Measurements from ENCODE around the gene DNAJA4. TPM values are rescaled to one million over a fixed set of nuclear protein-coding genes. Genes with fewer than 3 reads are reported as not detected.

Gene DNAJA4
- total and polyA plus RNA-seq, 2 of the 13 experiments (the other 11 are each of a cell fraction or from before 2014, with no cell fraction given): not detected

DNA sequence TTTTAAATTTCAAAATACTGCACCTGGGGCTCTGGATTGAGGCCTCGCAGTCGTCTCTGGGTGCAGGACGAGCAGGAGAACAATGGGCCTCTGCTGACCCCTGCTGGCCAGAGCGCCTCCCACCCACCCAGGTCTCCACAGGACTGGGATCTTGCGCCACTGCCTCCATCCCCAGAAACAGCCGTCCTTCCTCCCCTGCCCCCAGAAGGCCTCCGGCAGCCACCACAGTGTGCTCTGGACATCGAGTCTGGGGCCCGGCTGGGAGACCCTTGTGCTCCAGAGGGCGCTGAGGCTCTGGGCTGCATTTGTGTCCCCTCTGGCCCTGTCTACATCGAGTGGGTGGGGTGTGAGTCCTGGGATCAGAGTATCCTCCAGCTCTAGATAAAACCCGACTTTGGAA, 23.3 kb upstream of the DNAJA4 start (continued):
- TF ChIP-seq, protein P1, sequence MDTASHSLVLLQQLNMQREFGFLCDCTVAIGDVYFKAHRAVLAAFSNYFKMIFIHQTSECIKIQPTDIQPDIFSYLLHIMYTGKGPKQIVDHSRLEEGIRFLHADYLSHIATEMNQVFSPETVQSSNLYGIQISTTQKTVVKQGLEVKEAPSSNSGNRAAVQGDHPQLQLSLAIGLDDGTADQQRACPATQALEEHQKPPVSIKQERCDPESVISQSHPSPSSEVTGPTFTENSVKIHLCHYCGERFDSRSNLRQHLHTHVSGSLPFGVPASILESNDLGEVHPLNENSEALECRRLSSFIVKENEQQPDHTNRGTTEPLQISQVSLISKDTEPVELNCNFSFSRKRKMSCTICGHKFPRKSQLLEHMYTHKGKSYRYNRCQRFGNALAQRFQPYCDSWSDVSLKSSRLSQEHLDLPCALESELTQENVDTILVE (CRISPR knock-in tag; IDR thresholded peaks at IDR 0.05): no peak
- TF ChIP-seq XRCC5 (optimal IDR thresholded peaks at IDR 0.05; ENCODE audit: low read length) (peak; percentile 60), ZFP62 (CRISPR knock-in tag; IDR thresholded peaks at IDR 0.05) (no peak), TCF12 (IDR thresholded peaks at IDR 0.05) (no peak), TCF12 (CRISPR knock-in tag; IDR thresholded peaks at IDR 0.05) (no peak), ZNF614 (CRISPR knock-in tag; IDR thresholded peaks at IDR 0.05; ENCODE audit: borderline replicate concordance) (0 out of 2 replicates have a peak, but pooled peaks have one; percentile 33), ZNF24 (IDR thresholded peaks at IDR 0.05) (no peak), ZNF235 (CRISPR knock-in tag; IDR thresholded peaks at IDR 0.05; ENCODE audit: borderline replicate concordance) (no peak), AGO1 (IDR thresholded peaks at IDR 0.05; ENCODE audit: low read depth, low read length, poor library complexity, severe bottlenecking) (no peak), ZNF263 (CRISPR knock-in tag; IDR thresholded peaks at IDR 0.05) (peak; percentile 68), CBX2 (IDR thresholded peaks at IDR 0.05; ENCODE audit: low read depth, low read length) (no peak), CBX2 (CRISPR knock-in tag; IDR thresholded peaks at IDR 0.05; ENCODE audit: low read depth) (no peak), MLLT10 (CRISPR knock-in tag; IDR thresholded peaks at IDR 0.05) (no peak), HMG20A (CRISPR knock-in tag; IDR thresholded peaks at IDR 0.05; ENCODE audit: borderline replicate concordance) (no peak), ZNF337 (CRISPR knock-in tag; IDR thresholded peaks at IDR 0.05; ENCODE audit: borderline replicate concordance, low read depth) (no peak), ZNF264 (CRISPR knock-in tag; IDR thresholded peaks at IDR 0.05) (no peak), KDM2A (CRISPR knock-in tag; IDR thresholded peaks at IDR 0.05; ENCODE audit: borderline replicate concordance, low read depth) (0 out of 2 replicates have a peak, but pooled peaks have one; percentile 30), ZNF350 (CRISPR knock-in tag; IDR thresholded peaks at IDR 0.05; ENCODE audit: borderline replicate concordance, low read depth) (no peak), SAFB2 (CRISPR knock-in tag; IDR thresholded peaks at IDR 0.05; ENCODE audit: borderline replicate concordance, low read depth) (no peak), ERF (CRISPR knock-in tag; IDR thresholded peaks at IDR 0.05) (no peak)
- TF ChIP-seq, protein P2, sequence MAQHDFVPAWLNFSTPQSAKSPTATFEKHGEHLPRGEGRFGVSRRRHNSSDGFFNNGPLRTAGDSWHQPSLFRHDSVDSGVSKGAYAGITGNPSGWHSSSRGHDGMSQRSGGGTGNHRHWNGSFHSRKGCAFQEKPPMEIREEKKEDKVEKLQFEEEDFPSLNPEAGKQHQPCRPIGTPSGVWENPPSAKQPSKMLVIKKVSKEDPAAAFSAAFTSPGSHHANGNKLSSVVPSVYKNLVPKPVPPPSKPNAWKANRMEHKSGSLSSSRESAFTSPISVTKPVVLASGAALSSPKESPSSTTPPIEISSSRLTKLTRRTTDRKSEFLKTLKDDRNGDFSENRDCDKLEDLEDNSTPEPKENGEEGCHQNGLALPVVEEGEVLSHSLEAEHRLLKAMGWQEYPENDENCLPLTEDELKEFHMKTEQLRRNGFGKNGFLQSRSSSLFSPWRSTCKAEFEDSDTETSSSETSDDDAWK (CRISPR knock-in tag; IDR thresholded peaks at IDR 0.05): no peak
- TF ChIP-seq, protein P3, sequence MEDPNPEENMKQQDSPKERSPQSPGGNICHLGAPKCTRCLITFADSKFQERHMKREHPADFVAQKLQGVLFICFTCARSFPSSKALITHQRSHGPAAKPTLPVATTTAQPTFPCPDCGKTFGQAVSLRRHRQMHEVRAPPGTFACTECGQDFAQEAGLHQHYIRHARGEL (CRISPR knock-in tag; IDR thresholded peaks at IDR 0.05): no peak
- TF ChIP-seq, protein P4, sequence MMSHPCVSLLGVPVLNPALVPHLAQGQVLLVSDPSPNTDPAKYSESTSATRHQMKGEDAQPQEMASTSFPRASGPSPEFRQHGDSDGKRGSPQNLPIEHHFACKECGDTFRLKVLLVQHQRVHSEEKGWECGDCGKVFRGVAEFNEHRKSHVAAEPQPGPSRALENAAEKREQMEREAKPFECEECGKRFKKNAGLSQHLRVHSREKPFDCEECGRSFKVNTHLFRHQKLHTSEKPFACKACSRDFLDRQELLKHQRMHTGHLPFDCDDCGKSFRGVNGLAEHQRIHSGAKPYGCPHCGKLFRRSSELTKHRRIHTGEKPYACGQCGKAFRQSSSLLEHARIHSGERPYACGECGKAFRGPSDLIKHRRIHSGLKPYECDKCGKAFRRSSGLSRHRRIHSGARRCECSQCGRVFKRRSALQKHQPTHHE (CRISPR knock-in tag; IDR thresholded peaks at IDR 0.05; ENCODE audit: borderline replicate concordance): no peak
- TF ChIP-seq, protein P5, sequence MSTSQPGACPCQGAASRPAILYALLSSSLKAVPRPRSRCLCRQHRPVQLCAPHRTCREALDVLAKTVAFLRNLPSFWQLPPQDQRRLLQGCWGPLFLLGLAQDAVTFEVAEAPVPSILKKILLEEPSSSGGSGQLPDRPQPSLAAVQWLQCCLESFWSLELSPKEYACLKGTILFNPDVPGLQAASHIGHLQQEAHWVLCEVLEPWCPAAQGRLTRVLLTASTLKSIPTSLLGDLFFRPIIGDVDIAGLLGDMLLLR (CRISPR knock-in tag; IDR thresholded peaks at IDR 0.05): no peak
- TF ChIP-seq, protein P6, sequence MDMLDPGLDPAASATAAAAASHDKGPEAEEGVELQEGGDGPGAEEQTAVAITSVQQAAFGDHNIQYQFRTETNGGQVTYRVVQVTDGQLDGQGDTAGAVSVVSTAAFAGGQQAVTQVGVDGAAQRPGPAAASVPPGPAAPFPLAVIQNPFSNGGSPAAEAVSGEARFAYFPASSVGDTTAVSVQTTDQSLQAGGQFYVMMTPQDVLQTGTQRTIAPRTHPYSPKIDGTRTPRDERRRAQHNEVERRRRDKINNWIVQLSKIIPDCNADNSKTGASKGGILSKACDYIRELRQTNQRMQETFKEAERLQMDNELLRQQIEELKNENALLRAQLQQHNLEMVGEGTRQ (IDR thresholded peaks at IDR 0.05; ENCODE audit: low read depth, low read length): no peak
- TF ChIP-seq, protein P6 (CRISPR knock-in tag; IDR thresholded peaks at IDR 0.05; ENCODE audit: borderline replicate concordance): no peak

Data from HepG2 (cell line).